GM19193 (cell line): ENCODE measurements around the gene CD8B.

Experiments used
- POLR2A ChIP-seq: IDR thresholded peaks from 4 replicates; pipeline ENCODE4 v1.6.1; 2011; ENCODE audit not compliant: insufficient read depth, insufficient read length; ENCODE audit errors: extremely low read depth

The CD8B gene

GRCh38 chr2:86809481-86810121 lies 52.1 kb downstream of the CD8B start:
- TF ChIP-seq POLR2A: no peak

- no peak for TF ChIP-seq POLR2A
These were observed 53.1 kb downstream of the CD8B start for GRCh38 chr2:86808315-86809161.

- no peak for TF ChIP-seq POLR2A
These were observed 54.0 kb downstream of the CD8B start for GRCh38 chr2:86807468-86808275.

GRCh38 chr2:86807133-86807467 lies 54.6 kb downstream of the CD8B start:
- no peak for TF ChIP-seq POLR2A

GRCh38 chr2:86806059-86806857 lies 55.4 kb downstream of the CD8B start:
- TF ChIP-seq POLR2A: no peak

- TF ChIP-seq POLR2A: no peak
These were observed 60.7 kb downstream of the CD8B start for GRCh38 chr2:86800856-86801567.

GRCh38 chr2:86794861-86795260 lies 66.8 kb downstream of the CD8B start:
- TF ChIP-seq POLR2A: no peak

- no peak for TF ChIP-seq POLR2A
These were observed 67.9 kb downstream of the CD8B start for GRCh38 chr2:86793752-86794151.

GRCh38 chr2:86791573-86791972 lies 70.1 kb downstream of the CD8B start:
- no peak for TF ChIP-seq POLR2A

- no peak for TF ChIP-seq POLR2A
These were observed 70.8 kb downstream of the CD8B start, which contains the start of gene CD8A for GRCh38 chr2:86790676-86791572. CD8A (minus strand) TSS chr2:86790913; CDS start chr2:86790825, 88 bp downstream.

GRCh38 chr2:86790134-86790675 lies 71.5 kb downstream of the CD8B start:
- no peak for TF ChIP-seq POLR2A

GRCh38 chr2:86789687-86790133 lies 72.0 kb downstream of the CD8B start:
- no peak for TF ChIP-seq POLR2A
